Endothelial cell of umbilical vein (primary cell): ENCODE measurements around the gene PPM1G. TPM values are rescaled to one million over a fixed set of nuclear protein-coding genes. Genes with fewer than 3 reads are reported as not detected.
"Not testable (repeated sequence)": the region's sequence is repeated elsewhere in the genome, so short reads cannot be mapped to it uniquely, and the experiment has no call there.

Experiments
- BruUV-seq: library from RNA; stranded (reverse); fragments of 400-500 nt; replicated peaks from 2 replicates; lab custom pipeline; 2021; lab: Mats Ljungman, UMichigan
- CTCF ChIA-PET: fragments of 300-600, 350-600 bp; sonication (Branson Sonifier 250); formaldehyde crosslinking; loops from one replicate; lab custom pipeline; 2021; ENCODE audit warnings: antibody characterized with exemption, inconsistent platforms; lab: Charles Lee
- POLR2A ChIA-PET: fragments of 300-600, 350-600 bp; sonication (Branson Sonifier 250); formaldehyde crosslinking; loops from one replicate; lab custom pipeline; 2021; ENCODE audit warnings: antibody characterized with exemption, inconsistent platforms; lab: Charles Lee
- DNase-seq: peaks from one replicate; pipeline ENCODE4 v3.0.0-alpha.2; 2011; ENCODE audit warnings: low read depth, low spot score
- FAIRE-seq: peaks from 2 replicates; lab custom pipeline; 2011; peaks lifted over from hg19 to GRCh38; lab: Jason Lieb, UNC
- H2AFZ ChIP-seq: 2 replicates; pipeline ENCODE4 v1.6.0; 2012; ENCODE audit warnings: low read depth, low read length, control low read depth, inconsistent platforms
- H3K27ac ChIP-seq: 2 replicates; pipeline ENCODE4 v1.5.1; 2011; ENCODE audit warnings: low read depth, mild to moderate bottlenecking, control low read depth, low read length, moderate library complexity; ENCODE audit not compliant: insufficient read depth
- H3K27me3 ChIP-seq, 2 experiments: 2 replicates each; pipeline versions ENCODE4 v1.6.0 to v1.6.1; 2011; ENCODE audit warnings: low read length in 2 of 2, mixed read lengths in 1 of 2; ENCODE audit not compliant: control insufficient read depth in 2 of 2, insufficient read depth in 2 of 2
- H3K36me3 ChIP-seq, 2 experiments: 2 replicates in 1 of 2; 3 replicates in 1 of 2; pipeline ENCODE4 v1.5.1; 2011; ENCODE audit warnings: low read length in 2 of 2, mild to moderate bottlenecking in 1 of 2, moderate library complexity in 1 of 2; ENCODE audit not compliant: control insufficient read depth in 2 of 2, insufficient read depth in 2 of 2; ENCODE audit errors: extremely low read depth in 1 of 2
- H3K4me1 ChIP-seq: 3 replicates; pipeline ENCODE4 v1.5.1; 2011; ENCODE audit warnings: mild to moderate bottlenecking, low read length; ENCODE audit not compliant: control insufficient read depth, insufficient read depth; ENCODE audit errors: extremely low read depth
- H3K4me2 ChIP-seq: 2 replicates; pipeline ENCODE4 v1.6.1; 2011; ENCODE audit warnings: low read length, control low read depth, mixed read lengths; ENCODE audit not compliant: insufficient read depth
- H3K4me3 ChIP-seq, 3 experiments: fragments of 200-600 bp in 1 of 3; sonication (generic), shearing (Covaris generic) in 1 of 3; replicated peaks in 1 of 3; 2 replicates each; pipeline ENCODE4 v1.5.1; 2011 to 2016; ENCODE audit warnings: control low read depth in 3 of 3, low read length in 3 of 3, mild to moderate bottlenecking in 2 of 3, inconsistent platforms in 1 of 3, low read depth in 1 of 3, moderate library complexity in 1 of 3; ENCODE audit not compliant: insufficient read depth in 1 of 3
- H3K79me2 ChIP-seq: 2 replicates; pipeline ENCODE4 v1.6.0; 2012; ENCODE audit warnings: low read length, inconsistent platforms; ENCODE audit not compliant: control insufficient read depth, insufficient read depth
- H3K9ac ChIP-seq: replicated peaks from 2 replicates; pipeline ENCODE3; 2011; ENCODE audit warnings: low read length, control low read depth; ENCODE audit not compliant: insufficient read depth; ENCODE audit errors: extremely low read depth
- H3K9me1 ChIP-seq: replicated peaks from 3 replicates; pipeline ENCODE4 v1.6.0; 2011; ENCODE audit warnings: mild to moderate bottlenecking, low read length; ENCODE audit not compliant: control insufficient read depth, insufficient read depth; ENCODE audit errors: extremely low read depth
- H3K9me3 ChIP-seq: replicated peaks from 2 replicates; pipeline ENCODE4 v1.5.1; 2012; ENCODE audit warnings: low read length, inconsistent platforms; ENCODE audit not compliant: control insufficient read depth, insufficient read depth
- H4K20me1 ChIP-seq: replicated peaks from 2 replicates; pipeline ENCODE3; 2011; ENCODE audit warnings: mild to moderate bottlenecking, low read length; ENCODE audit not compliant: control insufficient read depth, insufficient read depth; ENCODE audit errors: extremely low read depth
- POLR2A ChIP-seq: IDR thresholded peaks from 2 replicates; pipeline ENCODE4 v1.6.1; 2012; ENCODE audit warnings: low read depth, mild to moderate bottlenecking, control low read depth, low read length
- dilution Hi-C: fragments of 300-500 bp; cut with MboI; formaldehyde crosslinking; loops from one replicate; pipeline ENCODE4 v1.15.0; 2019; ENCODE audit warnings: low sequenced_read_pairs; ENCODE audit not compliant: extremely low pct_ligation_motif_present
- intact Hi-C: fragments of 100-400 bp; cut with micrococcal nuclease; formaldehyde crosslinking; loops from one replicate; pipeline ENCODE4 v1.10.0; 2022
- polyA plus RNA-seq, 4 experiments: library from polyadenylated mRNA; depleted of rRNA in 3 of 4; stranded (reverse) in 3 of 4; unstranded in 1 of 4; fragments of >200 nt; gene quantifications; 2 replicates each; pipeline versions ENCODE4 v1.2.1 to v1.2.3, GENCODE V29; 2011 to 2012; ENCODE audit warnings: missing spikeins in 1 of 4
- total RNA-seq: library from RNA; stranded (reverse); gene quantifications from 2 replicates; pipeline ENCODE4 v1.2.3, GENCODE V29; 2021

Gene PPM1G
- total and polyA plus RNA-seq, 2 donors (not counting 3 experiments of a cell fraction or from before 2014, with no cell fraction given): 48.1 to 135 TPM

GRCh38 chr2:27427863-27428212 is 18.4 kb upstream of the PPM1G start:
- Histone ChIP-seq H3K27me3 (no peaks in the 10 kb centered on the region), H3K4me1 (peaks cover 26% of the 10 kb centered on the region), H3K79me2 (peaks cover 34% of the 10 kb centered on the region), H2AFZ (peak overlapping the region; percentile 99), H3K4me3 (peak overlapping the region; percentile 68 to 93 (median 86)), H3K36me3 (no peaks in the 10 kb centered on the region), H3K9me3 (no peaks in the 10 kb centered on the region), H4K20me1 (no peaks in the 10 kb centered on the region), H3K9ac (peak overlapping the region; percentile 97), H3K9me1 (no peaks in the 10 kb centered on the region), H3K27ac (peak overlapping the region; percentile 86), H3K4me2 (peak overlapping the region; percentile 98)
- BruUV-seq: TSS peak; percentile 71
- POLR2A ChIA-PET: interaction anchor here (2.6 kb wide), 1 partner anchor 19 kb away, joined by 18 read pairs; the partner anchor contains the start of gene PPM1G
- peak; percentile 57 for FAIRE-seq
- dilution Hi-C loops (no loop called here), intact Hi-C loops (loop anchor here (1.0 to 5.0 kb wide), 6 partner anchors 19 to 200 kb away; partner anchors contain the start of genes GTF3C2, IFT172, PPM1G and ZNF512)
- no peak for DNase-seq
- CTCF ChIA-PET: interaction anchor here (2.2 to 4.9 kb wide), 3 partner anchors 14 to 255 kb away, joined by 8 to 75 read pairs (median 12); partner anchors contain the start of gene PPM1G
- no peak for TF ChIP-seq POLR2A

- DNase-seq, H3K27me3 ChIP-seq, H4K20me1 ChIP-seq, H3K27ac ChIP-seq, H3K9ac ChIP-seq, BruUV-seq, FAIRE-seq, POLR2A ChIA-PET, H2AFZ ChIP-seq, H3K4me2 ChIP-seq, dilution Hi-C loops, H3K9me1 ChIP-seq, H3K9me3 ChIP-seq, H3K36me3 ChIP-seq, H3K4me3 ChIP-seq: not testable (repeated sequence)
- Histone ChIP-seq H3K79me2 (peaks cover 10% of the 10 kb centered on the region), H3K4me1 (peaks cover 12% of the 10 kb centered on the region)
- intact Hi-C loops: loop anchor here (5.0 kb wide), 1 partner anchor 157 kb away; the partner anchor contains the start of gene ZNF512
- CTCF ChIA-PET: interaction anchor here (1.0 kb wide), 1 partner anchor 15 kb away, joined by 3 read pairs; no protein-coding TSS in a partner anchor
Measured at GRCh38 chr2:27425039-27425438, 15.6 kb upstream of the PPM1G start.
